ENCODE measurements around the gene EPX. TPM values are rescaled to one million over a fixed set of nuclear protein-coding genes. Genes with fewer than 3 reads are reported as not detected.
"Not testable (repeated sequence)": the region's sequence is repeated elsewhere in the genome, so short reads cannot be mapped to it uniquely, and the experiment has no call there.

The EPX gene
- total RNA-seq (not detected), total RNA-seq (0 to 0.17 (median 0) reads per million in 172 experiments)
- polyA plus RNA-seq (2013, experiment 1 of 2), result 0.13 TPM
- polyA plus RNA-seq (2013, experiment 2 of 2), result 0.14 TPM

- no peak within 1 kb of the TSS for H3K4me3 Mint-ChIP-seq
- H3K4me1 Mint-ChIP-seq (ENCODE audit: low read depth), result no peaks in the 10 kb centered on the region
- ChIA-PET POLR2A (no interaction called here), CTCF (no interaction called here)
- no peaks in the 10 kb centered on the region for H3K4me1 ChIP-seq (ENCODE audit: insufficient read depth, low read length)
- no peak within 1 kb of the TSS for H3K4me3 ChIP-seq (ENCODE audit: low read length)
- no peaks in the 10 kb centered on the region for H3K36me3 ChIP-seq (ENCODE audit: insufficient read depth, low read length)
- peaks cover 0 to 4% of the 10 kb centered on the region in 2 experiments for H3K9me3 ChIP-seq (ENCODE audit: control insufficient read depth in 1 of 2, insufficient read depth in 1 of 2, low read length in 2 of 2)
- ATAC-seq (ENCODE audit: poor library complexity) (no peak), DNase-seq (no peak)
- no peaks in the 10 kb centered on the region for H3K9me3 Mint-ChIP-seq
- intact Hi-C loops (cut with DNase I, micrococcal nuclease), result no loop called here
- peaks cover 8 to 15% of the 10 kb centered on the region in 2 experiments for H3K27me3 ChIP-seq (ENCODE audit: control insufficient read depth in 1 of 2, insufficient read depth in 2 of 2, low read length in 2 of 2)
- TF ChIP-seq CTCF (IDR thresholded peaks at IDR 0.05), result no peak
- H3K27ac ChIP-seq (ENCODE audit: low read depth in 1 of 2, low read length in 2 of 2), result no peak within 1 kb of the TSS
- no peak within 1 kb of the TSS for H3K27ac Mint-ChIP-seq
- peaks cover 9% of the 10 kb centered on the region for H3K27me3 Mint-ChIP-seq
- no peaks in the 10 kb centered on the region for H3K36me3 Mint-ChIP-seq (ENCODE audit: low read depth)
These were observed at the start of gene EPX for GRCh38 chr17:58192612-58193011. Gene EPX (plus strand): TSS chr17:58192726. CDS start chr17:58192847, 121 bp downstream.

GRCh38 chr17:58143335-58143734 is 49.2 kb upstream of the EPX start:
- H3K36me3 ChIP-seq (ENCODE audit: insufficient read depth, low read length); H3K27ac ChIP-seq (ENCODE audit: low read depth in 1 of 2, low read length in 2 of 2); H3K27me3 Mint-ChIP-seq; H3K4me3 Mint-ChIP-seq; H3K27ac Mint-ChIP-seq; ATAC-seq (ENCODE audit: poor library complexity); H3K4me3 ChIP-seq (ENCODE audit: low read length); intact Hi-C loops (cut with DNase I, micrococcal nuclease); POLR2A ChIA-PET; H3K27me3 ChIP-seq (ENCODE audit: control insufficient read depth in 1 of 2, insufficient read depth in 2 of 2, low read length in 2 of 2); CTCF ChIA-PET; DNase-seq; H3K4me1 ChIP-seq (ENCODE audit: insufficient read depth, low read length): not testable (repeated sequence)
- peaks cover 19% of the 10 kb centered on the region for H3K9me3 Mint-ChIP-seq
- H3K9me3 ChIP-seq (ENCODE audit: control insufficient read depth in 1 of 2, insufficient read depth in 1 of 2, low read length in 2 of 2), result peaks cover 6 to 22% of the 10 kb centered on the region in 2 experiments
- H3K36me3 Mint-ChIP-seq (ENCODE audit: low read depth), result peaks cover 46% of the 10 kb centered on the region
- H3K4me1 Mint-ChIP-seq (ENCODE audit: low read depth), result peaks cover 15% of the 10 kb centered on the region

- H3K4me3 ChIP-seq (ENCODE audit: low read length), result no peak overlapping the region
- no peak for ATAC-seq (ENCODE audit: poor library complexity)
- Mint-ChIP-seq H3K4me1 (ENCODE audit: low read depth) (peaks cover 23% of the 10 kb centered on the region), H3K36me3 (ENCODE audit: low read depth) (peaks cover 56% of the 10 kb centered on the region), H3K27me3 (no peaks in the 10 kb centered on the region), H3K9me3 (peaks cover 21% of the 10 kb centered on the region), H3K4me3 (no peak overlapping the region), H3K27ac (no peak overlapping the region)
- intact Hi-C loops (cut with DNase I, micrococcal nuclease), result no loop called here
- POLR2A ChIA-PET, result no interaction called here
- H3K4me1 ChIP-seq (ENCODE audit: insufficient read depth, low read length), result peaks cover 3% of the 10 kb centered on the region
- no peak for DNase-seq
- CTCF ChIA-PET, result no interaction called here
- H3K27ac ChIP-seq (ENCODE audit: low read depth in 1 of 2, low read length in 2 of 2), result no peak overlapping the region
- no peaks in the 10 kb centered on the region for H3K27me3 ChIP-seq (ENCODE audit: control insufficient read depth in 1 of 2, insufficient read depth in 2 of 2, low read length in 2 of 2)
- TF ChIP-seq CTCF (IDR thresholded peaks at IDR 0.05), result no peak
- H3K9me3 ChIP-seq (ENCODE audit: control insufficient read depth in 1 of 2, insufficient read depth in 1 of 2, low read length in 2 of 2), result peaks cover 6 to 22% of the 10 kb centered on the region in 2 experiments
- no peaks in the 10 kb centered on the region for H3K36me3 ChIP-seq (ENCODE audit: insufficient read depth, low read length)
These were observed 47.7 kb upstream of the EPX start for GRCh38 chr17:58144801-58145200.

GRCh38 chr17:58147930-58148434 is 44.5 kb upstream of the EPX start, which contains the start of gene OR4D1:
Gene OR4D1 (plus strand): TSS chr17:58148384. CDS start chr17:58155154, 6,770 bp downstream.
- CTCF ChIA-PET, result interaction anchor here (1.1 kb wide), 1 partner anchor 18 kb away, joined by 3 read pairs; no protein-coding TSS in a partner anchor
- peaks cover 26% of the 10 kb centered on the region for H3K9me3 Mint-ChIP-seq
- peaks cover 50% of the 10 kb centered on the region for H3K4me1 Mint-ChIP-seq (ENCODE audit: low read depth)
- POLR2A ChIA-PET, result interaction anchor here (1.4 kb wide), 1 partner anchor 9 kb away, joined by 5 read pairs; no protein-coding TSS in a partner anchor
- peaks cover 6 to 22% of the 10 kb centered on the region in 2 experiments for H3K9me3 ChIP-seq (ENCODE audit: control insufficient read depth in 1 of 2, insufficient read depth in 1 of 2, low read length in 2 of 2)
- peaks cover 23% of the 10 kb centered on the region for H3K4me1 ChIP-seq (ENCODE audit: insufficient read depth, low read length)
- no peaks in the 10 kb centered on the region for H3K36me3 ChIP-seq (ENCODE audit: insufficient read depth, low read length)
- no peak within 1 kb of the TSS for H3K27ac Mint-ChIP-seq
- no peaks in the 10 kb centered on the region for H3K27me3 ChIP-seq (ENCODE audit: control insufficient read depth in 1 of 2, insufficient read depth in 2 of 2, low read length in 2 of 2)
- H3K27ac ChIP-seq (ENCODE audit: low read depth in 1 of 2, low read length in 2 of 2), result no peak within 1 kb of the TSS
- H3K4me3 Mint-ChIP-seq, result no peak within 1 kb of the TSS
- TF ChIP-seq CTCF (IDR thresholded peaks at IDR 0.05), result no peak
- peaks cover 69% of the 10 kb centered on the region for H3K36me3 Mint-ChIP-seq (ENCODE audit: low read depth)
- no peak within 1 kb of the TSS for H3K4me3 ChIP-seq (ENCODE audit: low read length)
- no peaks in the 10 kb centered on the region for H3K27me3 Mint-ChIP-seq
- intact Hi-C loops (cut with DNase I, micrococcal nuclease), result no loop called here
- DNase-seq (no peak), ATAC-seq (ENCODE audit: poor library complexity) (no peak)
